HG03521 (cell line): ENCODE results near the gene ALCAM.
A peak's percentile ranks its signal among the peaks of the same experiment; 100 is the strongest.

Source experiments
- ATAC-seq: cut with Tn5 transposase; IDR thresholded peaks from one replicate; pipeline ENCODE4 v1.9.1; 2021; ENCODE audit warnings: mild to moderate bottlenecking, moderate library complexity; ENCODE audit not compliant: unreplicated experiment

The ALCAM gene

DNA sequence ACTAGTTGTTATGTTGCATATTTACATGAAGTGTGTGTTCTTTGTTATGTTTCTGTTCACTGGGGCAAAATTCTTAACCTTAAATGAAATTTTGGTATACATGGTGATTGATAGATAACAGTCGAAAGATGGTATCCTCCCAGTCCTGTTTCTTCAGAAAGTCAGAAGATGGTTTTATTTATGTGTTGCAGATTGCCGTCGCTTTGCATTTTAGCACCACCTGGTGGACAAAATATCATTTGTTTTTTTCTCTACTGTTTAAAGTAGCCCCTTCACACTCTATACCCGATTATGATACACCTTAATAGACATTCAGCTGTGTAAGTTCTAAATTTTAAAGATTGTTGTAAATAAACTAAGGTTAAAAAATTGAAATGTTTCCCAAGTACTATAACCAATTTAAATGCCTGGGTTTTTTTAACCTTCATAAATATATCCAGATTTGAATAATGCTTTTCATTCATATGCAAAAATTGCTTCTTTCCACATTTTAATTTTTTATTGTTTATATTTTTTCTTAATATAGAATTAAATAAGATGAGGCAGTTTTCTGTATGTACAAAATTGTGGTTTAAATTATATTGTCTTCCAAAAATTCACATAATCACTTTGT is 152.2 kb downstream of the ALCAM start:
- ATAC-seq: peak; percentile 87

DNA sequence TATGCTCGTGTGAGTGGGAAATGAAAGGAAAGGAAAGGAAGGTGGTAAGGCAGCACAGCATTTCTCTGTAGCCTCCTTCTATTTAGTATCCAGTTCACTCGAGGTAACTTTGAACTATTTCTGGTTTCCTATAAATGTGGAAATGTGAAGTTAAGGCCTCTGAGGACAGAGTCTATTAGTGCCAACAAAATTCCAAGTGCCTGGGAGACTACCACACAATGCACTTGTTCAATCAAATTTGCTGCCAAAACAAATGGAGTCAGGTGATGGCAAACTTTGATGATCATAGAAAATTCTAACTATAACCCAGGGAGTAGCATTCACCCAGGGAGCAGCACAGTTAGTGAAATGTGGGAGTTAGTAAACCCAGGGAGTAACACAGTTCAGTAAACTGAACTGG is 155.1 kb downstream of the ALCAM start:
- no peak for ATAC-seq

DNA sequence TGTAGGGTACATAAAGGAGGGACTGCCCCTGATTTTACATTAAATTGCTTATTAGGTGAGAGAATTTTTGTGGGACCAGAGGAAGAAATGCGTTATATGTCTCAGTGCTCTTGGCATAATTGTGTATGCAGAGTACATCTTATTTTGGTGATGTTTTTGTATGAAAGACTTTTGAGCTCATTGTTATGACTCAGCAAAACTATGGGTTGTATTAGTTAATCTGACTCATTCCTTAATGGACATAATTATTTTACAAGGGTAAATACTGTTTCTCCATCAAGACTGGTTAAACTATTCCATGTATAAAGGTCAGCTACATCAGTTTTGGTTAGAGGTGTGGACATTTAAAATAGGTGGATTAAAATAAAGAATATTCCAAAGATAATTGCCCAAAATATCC is 156.8 kb downstream of the ALCAM start:
- no peak for ATAC-seq

- ATAC-seq: no peak
Observed at GRCh38 chr3:105525531-105525930, 158.8 kb downstream of the ALCAM start.

- ATAC-seq: no peak
Observed at GRCh38 chr3:105526360-105527111, 159.8 kb downstream of the ALCAM start.

DNA sequence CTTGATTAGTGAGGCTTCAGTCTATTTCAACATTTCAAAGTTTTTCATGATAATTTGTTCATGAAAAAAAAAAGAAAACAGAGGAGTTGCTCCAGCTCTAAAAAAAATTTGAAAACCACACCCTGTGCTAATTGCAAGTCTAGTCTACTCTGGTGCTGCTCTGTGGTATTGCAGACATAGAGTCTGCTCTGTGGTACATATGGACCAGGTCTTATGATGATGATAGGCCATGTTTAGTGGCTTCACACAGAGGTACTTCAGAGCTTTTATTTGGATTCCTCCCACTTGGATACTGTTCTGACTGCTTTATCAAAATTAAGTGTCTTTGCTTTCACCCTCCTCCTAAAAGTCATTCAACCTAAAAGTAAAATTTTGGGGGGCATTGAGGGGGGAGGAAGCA is 160.8 kb downstream of the ALCAM start:
- no peak for ATAC-seq

DNA sequence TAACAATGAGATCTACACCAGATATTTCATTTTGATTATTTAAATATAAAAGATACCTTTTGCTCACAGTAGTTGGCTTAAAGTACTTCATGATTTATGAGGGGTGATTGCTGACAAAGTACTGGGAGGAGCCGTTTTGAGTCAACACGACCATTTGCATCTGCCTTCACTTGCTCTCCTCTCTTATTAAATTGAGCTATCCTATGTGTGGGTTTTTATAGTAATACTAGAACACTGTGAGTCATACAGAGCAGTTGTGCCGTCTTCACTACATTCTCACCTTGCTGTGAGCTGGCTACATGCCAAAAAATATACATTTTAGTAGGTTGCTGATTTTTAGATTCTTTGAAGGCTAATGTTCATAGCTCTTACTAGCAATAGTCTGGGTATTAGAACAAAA is 161.2 kb downstream of the ALCAM start:
- ATAC-seq: peak; percentile 89

DNA sequence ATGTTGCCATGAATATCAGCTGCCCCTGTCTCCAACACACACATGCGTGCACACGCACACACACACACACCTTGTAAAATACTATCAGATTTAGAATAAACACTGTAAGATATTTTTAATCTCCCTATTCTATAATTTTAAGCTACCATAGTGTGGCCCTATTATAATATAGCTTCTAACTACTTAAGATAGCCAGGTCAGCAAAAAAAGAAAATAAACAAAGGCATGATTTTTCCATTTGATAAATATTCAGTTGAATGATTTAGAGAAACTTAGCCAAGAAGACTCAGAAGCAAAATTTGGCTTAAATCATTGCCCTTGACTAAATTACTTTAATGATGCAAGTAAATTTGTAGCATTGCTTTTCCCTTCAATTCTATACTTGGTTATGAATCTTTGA is 162.2 kb downstream of the ALCAM start:
- no peak for ATAC-seq

DNA sequence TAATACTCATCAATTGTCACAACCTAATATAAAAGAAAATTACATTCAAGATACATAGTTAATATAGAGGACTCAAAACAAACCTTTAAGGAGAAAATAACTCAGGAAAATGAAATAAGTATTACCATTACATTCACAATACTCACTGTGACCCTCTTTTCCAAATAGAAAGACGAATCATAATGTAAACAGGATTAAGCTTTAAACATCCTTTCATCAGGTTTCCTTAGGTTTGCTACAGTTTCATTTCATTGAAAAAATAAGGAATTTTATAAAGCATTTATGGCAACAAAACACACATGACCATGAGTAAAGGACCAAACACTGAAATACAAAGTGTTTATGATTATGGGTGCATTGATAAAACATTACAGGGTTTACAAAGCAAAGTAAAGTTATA is 162.7 kb downstream of the ALCAM start:
- no peak for ATAC-seq

DNA sequence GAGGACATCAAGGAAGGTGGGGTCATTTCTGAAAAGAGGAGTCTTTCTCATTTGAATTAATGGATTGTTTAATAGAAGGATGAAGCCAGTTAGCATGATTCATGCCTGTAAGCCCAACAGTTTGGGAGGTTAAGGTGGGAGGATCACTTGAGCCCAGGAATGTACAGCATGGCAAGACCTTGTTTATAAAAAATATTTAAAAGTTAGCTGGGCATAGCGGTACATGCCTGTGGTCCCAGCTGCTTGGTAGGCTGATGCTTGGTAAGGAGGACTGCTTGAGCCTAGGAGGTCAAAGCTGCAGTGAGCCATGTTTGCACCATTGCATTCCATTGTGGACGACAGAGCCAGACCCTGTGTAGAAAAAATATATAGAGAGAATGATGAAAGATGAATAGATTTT is 165.5 kb downstream of the ALCAM start:
- ATAC-seq: no peak

DNA sequence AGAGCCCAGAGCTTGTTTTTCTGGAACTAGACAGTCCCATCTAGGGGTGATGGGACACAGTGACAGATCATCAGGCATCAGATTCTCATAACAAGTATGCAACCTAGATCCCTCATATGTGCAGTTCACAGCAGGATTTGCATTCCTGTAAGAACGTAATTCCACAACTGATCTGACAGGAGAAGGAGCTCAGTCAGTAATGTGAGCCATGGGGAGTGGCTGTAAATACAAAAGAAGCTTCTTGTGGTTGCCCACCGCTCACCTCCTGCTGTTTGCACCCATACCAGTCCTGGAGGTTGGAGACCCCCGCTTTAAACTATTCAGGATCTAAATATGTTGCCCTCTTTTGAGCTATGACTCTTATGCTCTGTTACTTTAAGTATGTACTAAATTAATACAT is 167.3 kb downstream of the ALCAM start:
- ATAC-seq: no peak

GRCh38 chr3:105534491-105534890 is 167.8 kb downstream of the ALCAM start:
- no peak for ATAC-seq

GRCh38 chr3:105537371-105538080 is 170.8 kb downstream of the ALCAM start:
- ATAC-seq: no peak

GRCh38 chr3:105538483-105538882 is 171.8 kb downstream of the ALCAM start:
- no peak for ATAC-seq

- ATAC-seq: no peak
Observed at GRCh38 chr3:105539897-105540296, 173.2 kb downstream of the ALCAM start.

GRCh38 chr3:105542282-105543019 is 175.7 kb downstream of the ALCAM start:
- no peak for ATAC-seq

GRCh38 chr3:105545051-105545450 is 178.3 kb downstream of the ALCAM start:
- ATAC-seq: no peak

DNA sequence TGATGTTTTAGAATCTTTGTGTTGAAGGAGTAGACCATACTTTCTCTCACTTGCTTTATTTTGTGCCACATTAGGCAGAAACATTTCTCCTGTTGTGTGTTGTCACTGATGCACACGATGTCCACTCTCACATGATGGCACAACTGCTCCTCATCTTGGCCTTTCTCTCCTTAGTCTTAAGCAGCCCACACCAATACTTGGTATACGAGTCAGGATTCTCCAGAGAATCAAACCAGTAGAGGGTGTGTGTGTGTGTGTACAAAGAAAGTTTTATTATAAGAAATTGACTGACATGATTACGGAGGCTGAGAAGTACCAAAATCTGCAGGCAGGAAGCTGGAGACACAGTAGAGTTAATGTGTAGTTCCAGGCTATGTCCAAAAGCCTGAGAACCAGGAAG is 187.1 kb downstream of the ALCAM start:
- ATAC-seq: no peak

GRCh38 chr3:105555206-105555605 is 188.5 kb downstream of the ALCAM start:
- no peak for ATAC-seq

DNA sequence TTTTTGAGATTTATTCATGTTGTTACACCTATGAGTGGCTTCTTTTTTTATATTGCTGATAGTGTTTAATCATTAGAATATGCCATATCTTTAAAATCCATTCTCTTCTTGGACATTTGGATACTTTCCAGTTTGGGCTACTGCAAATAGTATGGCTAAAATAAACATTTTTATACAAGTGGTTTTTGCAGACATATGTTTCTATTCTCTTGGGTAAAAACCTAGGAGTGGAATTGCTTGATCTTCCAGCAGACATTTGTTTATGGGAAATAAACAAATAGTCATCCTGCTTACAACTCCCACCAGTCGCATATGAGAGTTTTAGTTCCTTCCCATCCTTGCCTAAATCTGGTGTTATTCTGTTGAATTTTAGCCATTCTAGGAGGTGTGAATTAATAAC is 193.1 kb downstream of the ALCAM start:
- no peak for ATAC-seq

DNA sequence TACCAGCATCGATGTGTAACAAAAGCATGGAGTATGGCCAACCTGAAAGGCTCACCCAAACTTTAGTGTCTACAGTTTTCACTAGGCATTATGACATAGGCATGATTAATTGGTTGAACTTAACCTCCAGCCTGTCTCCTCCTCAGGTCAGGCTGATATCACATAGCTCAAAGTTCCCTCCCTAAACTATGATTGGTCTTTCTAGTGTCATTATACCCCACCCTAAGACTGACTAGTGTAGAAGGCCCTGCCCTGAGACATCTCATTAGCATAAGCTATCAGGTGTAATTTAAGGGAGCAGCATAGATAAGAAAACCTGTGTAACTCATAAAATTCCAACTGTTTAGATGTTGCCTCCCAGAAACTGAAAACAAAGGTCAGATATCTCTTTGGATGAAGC is 195.2 kb downstream of the ALCAM start:
- ATAC-seq: no peak
